ENCODE measurements around the gene BBC3.

DNA sequence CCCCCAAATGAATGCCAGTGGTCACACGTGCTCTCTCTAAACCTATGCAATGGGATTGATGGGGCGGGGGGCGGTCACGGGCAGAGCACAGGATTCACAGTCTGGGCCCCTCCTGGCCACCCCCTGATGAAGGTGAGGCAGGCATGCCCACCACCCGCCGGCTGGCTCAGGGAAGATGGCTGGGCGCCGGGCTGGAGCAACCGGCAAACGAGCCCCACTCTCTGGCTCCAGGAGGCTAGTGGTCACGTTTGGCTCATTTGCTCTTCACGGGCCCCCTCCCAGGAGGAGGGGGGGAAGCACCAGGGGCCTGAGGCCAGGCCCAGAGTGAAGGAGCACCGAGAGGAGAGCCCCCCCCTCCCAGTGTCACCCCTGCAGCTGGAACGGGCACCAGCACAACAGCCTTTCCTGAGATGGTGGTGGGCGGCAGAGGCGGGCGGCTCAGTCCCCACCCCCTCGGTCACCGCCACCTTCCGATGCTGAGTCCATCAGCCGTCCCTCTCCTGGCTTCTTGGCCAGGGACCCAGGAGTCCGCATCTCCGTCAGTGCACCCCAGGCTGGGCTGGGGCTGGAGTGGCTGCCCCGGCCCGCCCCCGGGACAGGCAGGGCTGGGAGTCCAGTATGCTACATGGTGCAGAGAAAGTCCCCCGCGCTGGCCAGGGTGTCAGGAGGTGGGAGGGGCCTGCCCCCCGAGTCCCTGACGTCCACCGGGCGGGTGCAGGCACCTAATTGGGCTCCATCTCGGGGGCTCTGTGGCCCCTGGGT is 9.7 kb downstream of the BBC3 start:
- TF ChIP-seq, protein P1, sequence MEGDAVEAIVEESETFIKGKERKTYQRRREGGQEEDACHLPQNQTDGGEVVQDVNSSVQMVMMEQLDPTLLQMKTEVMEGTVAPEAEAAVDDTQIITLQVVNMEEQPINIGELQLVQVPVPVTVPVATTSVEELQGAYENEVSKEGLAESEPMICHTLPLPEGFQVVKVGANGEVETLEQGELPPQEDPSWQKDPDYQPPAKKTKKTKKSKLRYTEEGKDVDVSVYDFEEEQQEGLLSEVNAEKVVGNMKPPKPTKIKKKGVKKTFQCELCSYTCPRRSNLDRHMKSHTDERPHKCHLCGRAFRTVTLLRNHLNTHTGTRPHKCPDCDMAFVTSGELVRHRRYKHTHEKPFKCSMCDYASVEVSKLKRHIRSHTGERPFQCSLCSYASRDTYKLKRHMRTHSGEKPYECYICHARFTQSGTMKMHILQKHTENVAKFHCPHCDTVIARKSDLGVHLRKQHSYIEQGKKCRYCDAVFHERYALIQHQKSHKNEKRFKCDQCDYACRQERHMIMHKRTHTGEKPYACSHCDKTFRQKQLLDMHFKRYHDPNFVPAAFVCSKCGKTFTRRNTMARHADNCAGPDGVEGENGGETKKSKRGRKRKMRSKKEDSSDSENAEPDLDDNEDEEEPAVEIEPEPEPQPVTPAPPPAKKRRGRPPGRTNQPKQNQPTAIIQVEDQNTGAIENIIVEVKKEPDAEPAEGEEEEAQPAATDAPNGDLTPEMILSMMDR (IDR thresholded peaks at IDR 0.05), result no peak
- TF ChIP-seq POLR2A (IDR thresholded peaks at IDR 0.05), result no peak

All from ovary (tissue), 3 donors.